Gastrocnemius medialis (tissue), 4 donors: ENCODE results near the gene CLEC4F.

ENCODE experiments used
- CTCF ChIP-seq, 5 experiments: fragments of 450-650 bp in 3 of 5; fragments of 200-600 bp in 2 of 5; sonication (generic) in 2 of 5; IDR thresholded peaks in 4 of 5; conservative IDR thresholded peaks in 1 of 5; 1 replicate in 4 of 5; 2 replicates in 1 of 5; pipeline ENCODE4 v1.5.1; 2016 to 2019; ENCODE audit warnings: antibody characterized with exemption in 5 of 5, mild to moderate bottlenecking in 3 of 5, moderate library complexity in 3 of 5
- POLR2A ChIP-seq, 2 donors: fragments of 450-650 bp; IDR thresholded peaks; one replicate each; pipeline ENCODE4 v1.6.1; 2017; ENCODE audit warnings: antibody characterized with exemption in 2 of 2, mild to moderate bottlenecking in 2 of 2, moderate library complexity in 2 of 2

- no peak for TF ChIP-seq CTCF (IDR thresholded peaks at IDR 0.05 in 4 of 5, conservative IDR thresholded peaks at IDR 0.05 in 1 of 5)
- TF ChIP-seq POLR2A (IDR thresholded peaks at IDR 0.05), result no peak
Observed at GRCh38 chr2:70796262-70796661, 24.1 kb downstream of the CLEC4F start.
